Activated T-helper 1 cell treated with Interleukin-2 at 50 U/mL for 16 hours (primary cell): ENCODE data around the gene MTSS2.

Source experiments
- DNase-seq: peaks from one replicate; pipeline ENCODE4 v3.0.0-alpha.2; 2020; ENCODE audit warnings: low read depth

The MTSS2 gene

GRCh38 chr16:70685938-70686375 lies at the start of gene MTSS2:
TSS of gene MTSS2 (minus strand) at chr16:70686053. CDS start at chr16:70685791, 262 bp downstream.
- no peak for DNase-seq

- no peak for DNase-seq
These were observed 49.5 kb upstream of the MTSS2 start for GRCh38 chr16:70735141-70735979.

- no peak for DNase-seq
These were observed 48.8 kb upstream of the MTSS2 start for GRCh38 chr16:70734522-70735095.

- DNase-seq: no peak
These were observed 45.1 kb upstream of the MTSS2 start for GRCh38 chr16:70730944-70731343.

GRCh38 chr16:70730031-70730430 lies 44.2 kb upstream of the MTSS2 start:
- no peak for DNase-seq

- no peak for DNase-seq
These were observed 43.4 kb upstream of the MTSS2 start for GRCh38 chr16:70729292-70729691.

GRCh38 chr16:70728150-70728549 lies 42.3 kb upstream of the MTSS2 start:
- DNase-seq: no peak

GRCh38 chr16:70726892-70727361 lies 41.1 kb upstream of the MTSS2 start:
- no peak for DNase-seq

- DNase-seq: no peak
These were observed 40.3 kb upstream of the MTSS2 start for GRCh38 chr16:70725912-70726828.

GRCh38 chr16:70725024-70725911 lies 39.4 kb upstream of the MTSS2 start:
- no peak for DNase-seq

- no peak for DNase-seq
These were observed 38.5 kb upstream of the MTSS2 start for GRCh38 chr16:70724146-70725023.

GRCh38 chr16:70723740-70724145 lies 37.9 kb upstream of the MTSS2 start:
- no peak for DNase-seq

- DNase-seq: no peak
These were observed 35.5 kb upstream of the MTSS2 start for GRCh38 chr16:70721202-70721963.

- no peak for DNase-seq
These were observed 34.8 kb upstream of the MTSS2 start for GRCh38 chr16:70720425-70721201.

- DNase-seq: no peak
These were observed 31.2 kb upstream of the MTSS2 start for GRCh38 chr16:70717065-70717464.

GRCh38 chr16:70715860-70716357 lies 30.1 kb upstream of the MTSS2 start:
- no peak for DNase-seq

- no peak for DNase-seq
These were observed 29.4 kb upstream of the MTSS2 start for GRCh38 chr16:70715055-70715858.

GRCh38 chr16:70714581-70715054 lies 28.8 kb upstream of the MTSS2 start:
- no peak for DNase-seq
